Head of caudate nucleus (tissue), 42 donors: ENCODE data around the gene ANAPC4.

Experiments
- DNase-seq, 42 donors: peaks; one replicate each; pipeline versions ENCODE4 v3.0.0 to v3.0.0-alpha.2; 2020 to 2021; ENCODE audit warnings: mixed read lengths in 7 of 42
- intact Hi-C: fragments of 100-400 bp; cut with DNase I; formaldehyde crosslinking; loops from one replicate; pipeline ENCODE4 v1.15.0; 2022

Gene ANAPC4

GRCh38 chr4:25424539-25425228 lies 47.6 kb downstream of the ANAPC4 start:
- DNase-seq = peak in 1 of 42 donors; percentile 41
- intact Hi-C loops = no loop called here

GRCh38 chr4:25425361-25425760 lies 48.3 kb downstream of the ANAPC4 start:
- no peak for DNase-seq

GRCh38 chr4:25427871-25428270 lies 50.8 kb downstream of the ANAPC4 start:
- intact Hi-C loops = no loop called here
- no peak for DNase-seq

More at GRCh38 chr4:25425361-25425760, 48.3 kb downstream of the ANAPC4 start:
- intact Hi-C loops = no loop called here

- intact Hi-C loops = no loop called here
- DNase-seq = peak in 1 of 42 donors; percentile 27
Observed at GRCh38 chr4:25430630-25431029, 53.6 kb downstream of the ANAPC4 start.

GRCh38 chr4:25433966-25434827 lies 57.1 kb downstream of the ANAPC4 start:
- peak in 1 of 42 donors; percentile 13 for DNase-seq
- intact Hi-C loops = no loop called here

- DNase-seq = peak in 3 of 42 donors; percentile 6 to 25 (median 17)
- intact Hi-C loops = no loop called here
Observed at GRCh38 chr4:25437926-25438325, 60.9 kb downstream of the ANAPC4 start.

GRCh38 chr4:25439918-25440477 lies 62.9 kb downstream of the ANAPC4 start:
- peak in 38 of 42 donors; percentile 15 to 92 (median 72) for DNase-seq
- intact Hi-C loops = loop anchor here (2.0 kb wide), 1 partner anchor 329 kb away; no protein-coding TSS in a partner anchor

- peak in 37 of 42 donors; percentile 11 to 75 (median 40) for DNase-seq
- intact Hi-C loops = loop anchor here (2.0 kb wide), 1 partner anchor 328 kb away; no protein-coding TSS in a partner anchor
Observed at GRCh38 chr4:25440478-25441030, 63.5 kb downstream of the ANAPC4 start.

GRCh38 chr4:25441519-25442117 lies 64.6 kb downstream of the ANAPC4 start:
- peak; percentile 22 to 83 (median 60) for DNase-seq
- intact Hi-C loops = loop anchor here (2.0 kb wide), 1 partner anchor 327 kb away; no protein-coding TSS in a partner anchor

GRCh38 chr4:25442863-25443307 lies 65.8 kb downstream of the ANAPC4 start:
- DNase-seq = peak in 3 of 42 donors; percentile 13 to 22 (median 15)
- intact Hi-C loops = no loop called here

GRCh38 chr4:25443851-25444250 lies 66.8 kb downstream of the ANAPC4 start:
- intact Hi-C loops = no loop called here

GRCh38 chr4:25446611-25447010 lies 69.5 kb downstream of the ANAPC4 start:
- no peak for DNase-seq
- intact Hi-C loops = no loop called here

More at GRCh38 chr4:25443851-25444250, 66.8 kb downstream of the ANAPC4 start:
- DNase-seq = peak in 3 of 42 donors; percentile 20 to 39 (median 31)

GRCh38 chr4:25448379-25449109 lies 71.5 kb downstream of the ANAPC4 start:
- DNase-seq = no peak
- intact Hi-C loops = no loop called here

- no peak for DNase-seq
- intact Hi-C loops = no loop called here
Observed at GRCh38 chr4:25449270-25449669, 72.2 kb downstream of the ANAPC4 start.

GRCh38 chr4:25449688-25450087 lies 72.6 kb downstream of the ANAPC4 start:
- no peak for DNase-seq
- intact Hi-C loops = no loop called here

- intact Hi-C loops = no loop called here
- no peak for DNase-seq
Observed at GRCh38 chr4:25450491-25450901, 73.4 kb downstream of the ANAPC4 start.

GRCh38 chr4:25451676-25452075 lies 74.6 kb downstream of the ANAPC4 start:
- intact Hi-C loops = no loop called here
- DNase-seq = no peak

GRCh38 chr4:25452081-25452480 lies 75.0 kb downstream of the ANAPC4 start:
- DNase-seq = no peak
- intact Hi-C loops = no loop called here
